Ishikawa (cell line): ENCODE measurements around the gene MBD1.

Source experiments
- CEBPB ChIP-seq: IDR thresholded peaks from 2 replicates; pipeline ENCODE4 v1.6.1; 2012
- CREB1 ChIP-seq: IDR thresholded peaks from 2 replicates; pipeline ENCODE4 v1.6.1; 2012; ENCODE audit warnings: low read depth
- EGR1 ChIP-seq: IDR thresholded peaks from 2 replicates; pipeline ENCODE4 v1.6.1; 2012
- EP300 ChIP-seq: IDR thresholded peaks from 2 replicates; pipeline ENCODE4 v1.6.1; 2012; ENCODE audit warnings: borderline replicate concordance
- FOXM1 ChIP-seq: IDR thresholded peaks from 2 replicates; pipeline ENCODE4 v1.6.1; 2012; ENCODE audit warnings: low read depth, borderline replicate concordance
- NFIC ChIP-seq: IDR thresholded peaks from 2 replicates; pipeline ENCODE4 v1.6.1; 2012
- RAD21 ChIP-seq: IDR thresholded peaks from 2 replicates; pipeline ENCODE4 v1.6.1; 2012; ENCODE audit warnings: low read depth
- TAF1 ChIP-seq: IDR thresholded peaks from 2 replicates; pipeline ENCODE4 v1.6.1; 2012; ENCODE audit warnings: low read depth, mild to moderate bottlenecking
- TCF12 ChIP-seq: IDR thresholded peaks from 2 replicates; pipeline ENCODE4 v1.6.1; 2012; ENCODE audit warnings: low read depth
- TEAD4 ChIP-seq: IDR thresholded peaks from 2 replicates; pipeline ENCODE4 v1.6.1; 2012
- YY1 ChIP-seq: IDR thresholded peaks from 2 replicates; pipeline ENCODE4 v1.6.1; 2012; ENCODE audit warnings: low read depth
- ZBTB7A ChIP-seq: IDR thresholded peaks from 2 replicates; pipeline ENCODE4 v1.6.1; 2012; ENCODE audit warnings: low read depth
- TF ChIP-seq, protein P1 (sequence below): IDR thresholded peaks from 2 replicates; pipeline ENCODE4 v1.6.1; 2012
- TF ChIP-seq, protein P2 (sequence below): IDR thresholded peaks from 2 replicates; pipeline ENCODE4 v1.6.1; 2012; ENCODE audit warnings: low read depth, mild to moderate bottlenecking
- TF ChIP-seq, protein P3 (sequence below): IDR thresholded peaks from 2 replicates; pipeline ENCODE4 v1.6.1; 2012

Gene MBD1

DNA sequence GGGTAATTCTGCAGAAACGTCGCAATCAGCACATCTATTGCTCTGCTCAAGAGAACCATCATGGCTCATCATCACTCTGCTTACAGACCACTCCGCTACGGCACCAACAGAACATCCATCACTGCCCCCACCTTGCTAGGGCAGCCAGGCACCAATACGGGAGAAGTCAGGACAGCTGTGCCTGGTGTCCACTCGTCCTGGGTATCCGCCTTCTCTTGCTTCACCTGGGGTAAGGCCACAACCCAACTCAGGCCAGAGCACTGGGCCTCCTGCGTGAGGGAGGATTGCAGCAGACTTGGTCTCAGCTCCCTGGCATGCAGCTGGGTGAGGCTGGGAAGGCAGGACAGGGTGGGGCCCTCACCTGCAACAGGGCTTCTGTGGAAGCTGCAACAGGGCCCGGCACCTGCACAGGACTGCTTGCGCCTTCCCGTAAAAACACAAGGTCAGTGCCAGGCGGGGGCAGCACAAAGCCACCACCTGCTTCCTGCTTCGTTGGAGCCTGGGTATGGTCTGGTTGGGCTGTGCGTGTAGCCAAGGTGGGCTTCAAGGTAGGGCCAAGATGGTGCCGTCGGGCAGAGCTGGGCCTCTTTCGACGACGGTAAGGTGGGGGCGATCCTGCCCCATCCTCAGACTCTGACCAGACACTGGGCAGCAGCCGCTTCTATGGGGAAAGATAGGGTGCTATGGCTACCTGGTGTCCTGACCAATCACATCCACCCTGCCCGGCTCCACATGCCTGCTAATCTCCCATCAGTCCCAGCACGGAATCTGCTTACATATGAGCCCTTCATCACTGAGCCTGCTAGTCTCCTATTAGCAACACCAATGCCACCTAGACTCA, 7.9 kb downstream of the MBD1 start:
- TF ChIP-seq EP300 (no peak), EGR1 (no peak), CEBPB (no peak), FOXM1 (no peak), TEAD4 (no peak), YY1 (no peak), NFIC (no peak), ZBTB7A (no peak), TAF1 (no peak), RAD21 (no peak), CREB1 (no peak)
- TF ChIP-seq, protein P1, sequence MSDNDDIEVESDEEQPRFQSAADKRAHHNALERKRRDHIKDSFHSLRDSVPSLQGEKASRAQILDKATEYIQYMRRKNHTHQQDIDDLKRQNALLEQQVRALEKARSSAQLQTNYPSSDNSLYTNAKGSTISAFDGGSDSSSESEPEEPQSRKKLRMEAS = no peak
- TF ChIP-seq, protein P2, sequence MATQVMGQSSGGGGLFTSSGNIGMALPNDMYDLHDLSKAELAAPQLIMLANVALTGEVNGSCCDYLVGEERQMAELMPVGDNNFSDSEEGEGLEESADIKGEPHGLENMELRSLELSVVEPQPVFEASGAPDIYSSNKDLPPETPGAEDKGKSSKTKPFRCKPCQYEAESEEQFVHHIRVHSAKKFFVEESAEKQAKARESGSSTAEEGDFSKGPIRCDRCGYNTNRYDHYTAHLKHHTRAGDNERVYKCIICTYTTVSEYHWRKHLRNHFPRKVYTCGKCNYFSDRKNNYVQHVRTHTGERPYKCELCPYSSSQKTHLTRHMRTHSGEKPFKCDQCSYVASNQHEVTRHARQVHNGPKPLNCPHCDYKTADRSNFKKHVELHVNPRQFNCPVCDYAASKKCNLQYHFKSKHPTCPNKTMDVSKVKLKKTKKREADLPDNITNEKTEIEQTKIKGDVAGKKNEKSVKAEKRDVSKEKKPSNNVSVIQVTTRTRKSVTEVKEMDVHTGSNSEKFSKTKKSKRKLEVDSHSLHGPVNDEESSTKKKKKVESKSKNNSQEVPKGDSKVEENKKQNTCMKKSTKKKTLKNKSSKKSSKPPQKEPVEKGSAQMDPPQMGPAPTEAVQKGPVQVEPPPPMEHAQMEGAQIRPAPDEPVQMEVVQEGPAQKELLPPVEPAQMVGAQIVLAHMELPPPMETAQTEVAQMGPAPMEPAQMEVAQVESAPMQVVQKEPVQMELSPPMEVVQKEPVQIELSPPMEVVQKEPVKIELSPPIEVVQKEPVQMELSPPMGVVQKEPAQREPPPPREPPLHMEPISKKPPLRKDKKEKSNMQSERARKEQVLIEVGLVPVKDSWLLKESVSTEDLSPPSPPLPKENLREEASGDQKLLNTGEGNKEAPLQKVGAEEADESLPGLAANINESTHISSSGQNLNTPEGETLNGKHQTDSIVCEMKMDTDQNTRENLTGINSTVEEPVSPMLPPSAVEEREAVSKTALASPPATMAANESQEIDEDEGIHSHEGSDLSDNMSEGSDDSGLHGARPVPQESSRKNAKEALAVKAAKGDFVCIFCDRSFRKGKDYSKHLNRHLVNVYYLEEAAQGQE = no peak

DNA sequence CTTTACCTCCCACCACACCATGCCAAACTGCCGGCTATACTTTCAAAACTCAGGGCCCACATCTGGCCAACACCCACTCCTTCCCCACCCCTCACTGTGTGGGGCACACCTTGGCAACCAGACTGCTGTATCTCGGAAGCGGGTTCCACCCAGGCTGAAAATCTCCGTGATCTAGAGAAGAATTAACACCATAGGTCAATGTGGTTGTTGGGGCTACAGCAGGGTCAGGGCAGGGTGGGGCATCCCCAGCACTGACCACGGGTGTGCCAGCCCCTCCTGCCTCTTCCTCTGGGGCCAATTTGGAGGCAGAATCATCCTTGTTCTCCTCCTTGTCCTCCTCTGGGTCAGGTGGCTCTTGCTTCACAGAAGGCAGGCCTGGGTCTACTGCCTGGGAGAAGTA, 8.8 kb downstream of the MBD1 start:
- no peak for TF ChIP-seq EGR1
- TF ChIP-seq EP300 = no peak
- no peak for TF ChIP-seq YY1
- no peak for TF ChIP-seq RAD21
- TF ChIP-seq ZBTB7A = no peak
- TF ChIP-seq TEAD4 = no peak
- TF ChIP-seq TAF1 = no peak
- TF ChIP-seq, protein P2 = no peak
- no peak for TF ChIP-seq CREB1
- TF ChIP-seq, protein P3, sequence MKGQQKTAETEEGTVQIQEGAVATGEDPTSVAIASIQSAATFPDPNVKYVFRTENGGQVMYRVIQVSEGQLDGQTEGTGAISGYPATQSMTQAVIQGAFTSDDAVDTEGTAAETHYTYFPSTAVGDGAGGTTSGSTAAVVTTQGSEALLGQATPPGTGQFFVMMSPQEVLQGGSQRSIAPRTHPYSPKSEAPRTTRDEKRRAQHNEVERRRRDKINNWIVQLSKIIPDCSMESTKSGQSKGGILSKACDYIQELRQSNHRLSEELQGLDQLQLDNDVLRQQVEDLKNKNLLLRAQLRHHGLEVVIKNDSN = no peak
- no peak for TF ChIP-seq FOXM1
- no peak for TF ChIP-seq NFIC

DNA sequence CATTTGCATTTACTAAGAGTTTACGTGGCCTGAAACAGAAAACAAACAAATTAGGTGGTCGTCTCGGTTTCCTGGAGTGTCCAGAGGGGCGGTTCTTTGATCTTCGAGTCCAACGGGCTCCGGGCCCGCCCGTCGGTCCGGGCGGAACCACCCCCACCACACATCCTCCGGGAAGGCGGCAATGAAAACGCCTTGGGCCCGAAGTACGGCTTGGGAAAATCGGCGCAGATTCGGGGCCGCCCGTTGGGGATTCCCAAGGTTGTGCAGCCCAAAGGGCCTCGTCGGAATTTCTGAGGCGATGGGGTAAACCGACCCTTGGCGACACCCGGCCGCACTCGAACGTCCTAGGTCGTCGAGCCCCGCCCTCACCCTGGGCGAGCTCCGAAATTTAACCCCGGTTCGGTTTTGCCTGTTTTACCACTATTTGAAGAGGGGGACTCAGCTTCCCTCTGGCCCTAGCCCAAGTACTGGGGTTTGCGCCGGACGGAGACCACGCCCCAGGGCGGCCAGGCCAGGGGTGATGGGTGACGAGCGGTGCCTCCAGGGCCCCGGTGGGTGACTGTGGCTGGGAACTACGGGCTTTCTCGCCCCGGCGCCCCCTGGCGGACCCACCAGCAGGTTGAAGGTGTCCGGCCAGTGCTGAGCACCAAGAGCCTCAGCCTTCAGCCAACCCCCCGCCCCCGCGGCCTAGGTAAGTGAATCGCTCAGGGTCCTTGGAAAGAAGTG, 13.1 kb downstream of the MBD1 start:
- TF ChIP-seq TEAD4 = no peak
- no peak for TF ChIP-seq YY1

DNA sequence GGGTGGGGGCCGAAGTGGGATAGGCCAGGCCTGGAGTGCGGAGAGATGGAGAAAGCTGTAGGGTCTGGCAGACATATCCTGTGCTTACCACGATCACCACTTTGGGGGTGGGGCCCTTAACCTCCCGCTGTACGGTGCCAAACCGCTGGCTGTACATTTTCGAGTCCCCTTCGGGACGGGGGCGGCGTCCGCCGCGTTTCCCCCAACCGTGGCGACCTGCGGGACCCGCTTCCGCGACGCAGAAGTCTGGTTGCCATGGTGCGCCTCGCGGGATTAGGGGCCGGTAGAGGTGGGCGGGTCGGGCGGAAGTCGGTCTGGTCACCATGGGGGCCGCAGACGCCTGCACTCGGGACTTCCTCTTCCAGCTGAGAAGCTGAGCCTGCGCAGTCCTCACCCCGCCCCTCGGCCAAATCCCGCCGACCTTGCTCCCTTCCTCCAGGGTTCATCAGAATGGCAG, 15.0 kb downstream of the MBD1 start, which contains the start of gene CFAP53:
TSS of gene CFAP53 (minus strand) at position 248 of the 457 bp plus-strand sequence. CDS start at position 157, 91 bp downstream.
- TF ChIP-seq, protein P2 = no peak
- TF ChIP-seq TEAD4 (no peak), YY1 (peak; percentile 51; the same call in 1 of the 2 replicates), CREB1 (no peak), RAD21 (no peak), TCF12 (no peak), TAF1 (no peak), EP300 (no peak), NFIC (no peak), EGR1 (0 out of 2 replicates have a peak, but pooled peaks have one; percentile 24), ZBTB7A (no peak), CEBPB (no peak), FOXM1 (no peak)
- TF ChIP-seq, protein P3 = no peak
- TF ChIP-seq, protein P1 = peak; percentile 42; the same call in 1 of the 2 replicates
